DMS79 treated with DMSO at 0.1 percent for 48 hours (cell line): ENCODE data around the gene TBL1XR1.

Experiments
- DNase-seq: peaks from one replicate; lab custom pipeline; 2025; lab: John Stamatoyannopoulos, UW

Gene TBL1XR1

DNA sequence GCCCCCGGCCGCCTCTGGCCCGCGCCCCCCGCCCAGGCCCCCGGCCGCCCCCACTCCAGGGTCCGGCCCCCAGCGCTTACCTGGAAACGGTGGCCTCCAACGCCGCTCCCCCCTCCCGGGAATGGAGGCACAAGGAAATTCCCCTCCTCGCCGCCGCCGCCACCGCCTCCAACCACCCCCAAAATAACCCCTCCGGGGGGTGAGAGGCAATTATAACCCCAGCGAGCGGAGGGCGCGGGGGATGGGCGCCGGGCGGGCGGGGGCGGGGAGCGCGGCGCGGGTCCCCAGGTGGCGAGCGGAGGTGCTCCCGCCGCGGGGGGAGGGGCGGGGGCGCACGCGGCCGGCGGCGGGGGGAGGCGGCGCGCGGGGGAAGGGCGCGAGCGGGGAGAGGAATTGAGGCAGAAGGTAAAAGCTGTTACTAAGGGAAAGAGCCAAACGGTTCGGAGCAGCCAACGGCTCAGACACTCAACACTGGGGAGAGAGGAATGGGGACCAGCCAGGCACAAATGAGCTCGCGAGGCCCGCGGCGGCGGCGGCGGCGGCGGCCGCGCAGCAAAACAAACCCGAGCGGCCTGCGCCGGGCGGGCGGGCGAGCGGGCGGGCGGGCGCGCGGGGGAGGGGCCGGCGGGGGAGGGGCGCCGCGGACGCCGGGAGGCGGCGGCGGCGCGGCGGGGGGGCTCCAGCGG lies at the start of gene TBL1XR1:
Gene TBL1XR1 (minus strand): TSS at position 442 of the 686 bp plus-strand sequence. CDS start 132,505 bp downstream, outside the sequence.
- peak; percentile 88 for DNase-seq

DNA sequence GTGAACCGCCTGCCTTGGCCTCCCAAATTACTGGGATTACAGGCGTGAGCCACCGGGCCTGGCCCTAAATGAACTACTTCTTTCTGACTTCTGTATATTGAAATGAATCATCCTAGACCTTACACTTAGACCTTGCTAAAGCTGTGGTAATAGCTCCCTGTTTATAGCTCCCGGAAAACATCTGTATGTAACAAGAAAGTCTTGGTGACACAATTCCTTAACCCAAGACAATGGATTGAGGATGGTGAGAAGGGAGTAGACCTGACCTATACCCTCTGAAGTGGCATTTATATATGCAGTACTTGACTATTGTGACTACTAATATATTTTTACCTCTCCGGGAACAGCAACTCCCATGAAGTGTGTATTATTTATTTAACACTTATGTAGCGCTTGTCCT lies 48.0 kb upstream of the TBL1XR1 start:
- DNase-seq: no peak

DNA sequence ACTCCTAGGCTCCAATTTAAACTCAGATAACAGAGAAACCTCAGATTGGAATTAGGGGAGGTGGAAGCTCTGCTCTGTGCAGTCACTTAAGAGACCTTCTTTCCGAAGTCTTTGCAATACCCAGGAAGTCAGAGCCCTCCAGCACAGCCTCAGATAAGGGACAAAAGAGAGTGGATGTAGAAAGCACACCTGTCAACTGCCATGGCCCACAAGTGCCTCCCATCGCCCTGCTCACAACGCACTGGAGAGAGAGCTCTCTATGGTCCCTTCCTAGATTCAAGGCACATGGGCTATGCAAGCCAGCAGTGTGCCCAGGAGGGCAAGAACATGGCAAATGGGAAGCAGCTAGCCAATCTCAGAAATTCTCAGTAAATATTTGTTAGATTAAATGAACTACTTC lies 47.3 kb upstream of the TBL1XR1 start:
- no peak for DNase-seq

DNA sequence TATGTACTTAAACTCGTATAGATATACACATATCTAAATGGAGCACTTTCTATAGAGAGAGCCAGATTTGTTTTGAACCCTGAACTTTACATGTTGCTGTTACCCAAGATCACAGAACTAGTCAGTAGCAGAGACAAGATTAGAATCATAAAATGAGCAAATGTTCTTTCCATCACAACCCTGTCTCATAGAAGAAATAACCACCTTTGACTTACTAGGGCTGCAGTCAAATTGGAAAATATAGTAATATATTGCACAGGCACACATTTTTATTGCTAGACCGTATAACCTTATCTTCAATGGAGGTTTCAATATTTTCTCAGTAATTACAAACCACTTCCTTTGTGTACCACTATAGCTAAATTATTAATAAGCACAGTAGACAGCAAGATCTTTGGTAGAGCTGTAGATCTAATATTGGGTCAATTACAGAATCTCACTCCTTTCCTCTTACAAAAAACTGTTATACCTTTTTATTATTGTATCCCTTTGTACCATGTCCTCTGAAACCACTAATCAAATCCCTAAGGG lies 41.5 kb upstream of the TBL1XR1 start:
- DNase-seq: no peak

DNA sequence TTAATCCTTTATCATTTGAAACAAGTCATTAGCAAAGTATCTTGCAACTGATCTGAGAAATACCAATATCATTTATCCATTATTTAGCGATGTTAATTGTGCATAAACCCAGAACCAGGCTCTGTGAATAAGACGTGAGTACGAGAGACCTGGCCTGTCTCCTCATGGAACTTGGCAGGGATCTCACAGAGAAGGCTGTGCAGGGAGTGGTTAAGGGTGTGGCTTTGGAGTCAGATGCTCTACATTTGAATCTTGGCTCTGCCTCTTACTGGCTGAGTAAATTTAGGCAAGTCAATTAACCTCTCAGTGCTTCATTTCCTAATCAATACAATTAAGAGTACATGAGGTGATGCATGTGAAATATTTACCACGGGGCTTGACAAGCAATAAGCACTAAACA lies 39.9 kb upstream of the TBL1XR1 start:
- no peak for DNase-seq

DNA sequence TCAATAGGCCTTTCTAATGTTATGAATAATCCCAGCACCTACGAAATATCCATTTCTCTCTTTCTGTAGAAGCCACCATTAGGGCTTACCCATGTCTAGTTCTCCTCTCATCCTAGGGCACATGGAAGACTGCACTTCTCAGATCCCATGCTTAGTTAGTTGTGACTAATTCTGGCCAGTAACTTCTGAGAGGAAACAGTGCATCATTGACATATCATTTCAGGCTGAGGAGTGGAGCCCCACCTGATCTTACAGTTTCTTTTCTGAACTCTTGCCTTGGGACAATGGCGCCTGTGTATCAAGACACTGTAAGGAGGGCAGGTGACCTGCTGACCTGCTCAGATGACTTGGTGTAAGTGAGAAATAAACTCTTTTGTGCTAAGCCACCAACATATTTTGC lies 39.4 kb upstream of the TBL1XR1 start:
- no peak for DNase-seq

DNA sequence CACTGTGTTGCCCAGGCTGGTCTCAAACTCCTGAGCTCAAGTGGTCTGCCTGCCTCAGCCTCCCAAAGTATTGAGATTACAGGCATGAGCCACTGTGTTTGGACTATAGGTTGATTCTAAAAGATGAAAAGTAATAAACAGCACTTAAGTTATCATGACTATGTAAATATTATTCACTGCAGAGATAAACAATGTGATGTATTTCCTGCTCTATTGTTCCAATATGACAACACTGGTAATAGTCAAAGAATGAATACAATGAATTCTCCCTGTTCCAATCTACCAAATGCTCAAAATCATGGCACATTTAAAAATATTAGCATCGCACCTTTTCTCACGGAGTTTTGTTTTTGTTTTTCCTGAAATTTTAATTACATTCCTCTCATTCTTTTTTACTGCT lies 36.8 kb upstream of the TBL1XR1 start:
- DNase-seq: no peak

DNA sequence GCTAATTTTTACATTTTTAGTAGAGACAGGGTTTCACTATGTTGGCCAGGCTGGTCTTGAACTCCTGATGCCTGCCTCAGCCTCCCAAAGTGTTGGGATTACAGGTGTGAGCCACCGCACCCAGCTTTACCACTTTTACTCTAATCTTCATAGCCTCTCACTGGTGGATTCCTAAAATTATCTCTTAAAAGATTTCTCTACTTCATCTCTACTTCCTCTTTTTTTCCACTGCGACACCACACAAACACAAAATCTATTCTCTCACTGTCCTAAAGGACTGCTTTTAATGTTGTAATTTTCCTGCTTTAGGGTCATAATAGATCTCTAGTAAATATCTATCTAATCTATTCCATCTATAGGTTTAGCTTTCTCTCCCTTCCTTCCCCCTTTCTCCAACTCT lies 34.0 kb upstream of the TBL1XR1 start:
- no peak for DNase-seq

DNA sequence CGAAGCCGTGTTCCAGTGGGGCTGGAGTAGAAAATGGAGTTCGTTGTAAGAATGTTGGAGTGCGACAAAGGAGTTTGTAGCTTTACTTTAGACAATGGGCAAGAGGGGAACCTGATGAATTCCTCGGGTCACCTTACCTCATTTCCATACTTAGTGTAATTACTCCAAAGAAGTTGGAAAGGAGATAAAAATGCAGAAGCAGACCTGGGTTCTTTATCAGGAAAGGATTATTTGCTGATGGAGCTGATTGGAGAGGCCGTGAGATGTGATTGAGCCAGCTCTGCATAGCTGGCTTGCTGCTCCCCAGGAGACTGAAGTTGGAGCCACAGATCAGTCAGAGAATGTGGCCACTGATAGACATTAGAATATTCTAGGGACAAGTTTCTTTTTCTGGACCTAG lies 33.4 kb upstream of the TBL1XR1 start:
- no peak for DNase-seq

DNA sequence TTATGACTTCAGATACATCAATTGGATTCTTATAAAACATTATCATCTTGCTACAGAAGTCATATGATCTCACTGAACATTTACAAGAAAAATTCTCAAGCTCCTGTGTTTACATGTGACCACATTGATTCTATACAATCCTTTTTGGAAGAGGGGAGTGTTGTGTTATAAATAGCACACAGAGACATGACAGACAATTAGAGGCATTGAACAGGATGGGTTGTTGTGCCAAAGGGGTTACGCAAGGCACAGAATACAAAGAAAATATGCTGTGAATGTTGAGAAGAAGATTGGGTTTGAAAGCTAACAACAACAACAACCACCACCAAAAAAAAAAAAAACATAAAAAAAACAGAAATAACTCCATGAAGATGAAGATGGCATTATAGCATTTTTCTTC lies 32.5 kb upstream of the TBL1XR1 start:
- DNase-seq: no peak

DNA sequence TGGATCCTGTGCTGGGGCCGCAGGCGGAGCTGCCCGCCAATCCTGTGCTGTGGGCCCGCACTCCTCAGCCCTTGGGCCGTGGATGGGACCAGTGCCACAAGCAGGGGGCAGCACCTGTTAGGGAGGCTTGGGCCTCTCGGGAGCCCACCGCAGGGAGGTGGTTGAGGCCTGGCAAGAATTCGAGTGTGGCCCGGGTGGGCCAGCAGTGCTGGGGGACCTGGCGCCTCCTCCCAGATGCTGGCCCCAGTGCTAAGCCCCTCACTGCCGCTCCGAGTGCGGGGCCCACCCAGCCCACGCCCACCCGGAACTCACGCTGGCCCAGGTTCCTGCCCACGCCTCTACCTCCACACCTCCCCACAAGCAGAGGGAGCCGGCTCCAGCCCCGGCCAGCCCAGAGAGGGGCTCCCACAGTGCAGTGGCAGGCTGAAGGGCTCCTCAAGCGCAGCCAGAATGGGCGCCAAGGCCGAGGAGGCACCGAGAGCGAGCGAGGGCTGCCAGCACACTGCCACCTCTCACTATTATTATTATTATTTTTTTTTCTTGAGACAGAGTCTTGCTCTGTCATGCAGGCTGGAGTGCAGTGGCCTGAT lies 31.4 kb upstream of the TBL1XR1 start:
- no peak for DNase-seq

DNA sequence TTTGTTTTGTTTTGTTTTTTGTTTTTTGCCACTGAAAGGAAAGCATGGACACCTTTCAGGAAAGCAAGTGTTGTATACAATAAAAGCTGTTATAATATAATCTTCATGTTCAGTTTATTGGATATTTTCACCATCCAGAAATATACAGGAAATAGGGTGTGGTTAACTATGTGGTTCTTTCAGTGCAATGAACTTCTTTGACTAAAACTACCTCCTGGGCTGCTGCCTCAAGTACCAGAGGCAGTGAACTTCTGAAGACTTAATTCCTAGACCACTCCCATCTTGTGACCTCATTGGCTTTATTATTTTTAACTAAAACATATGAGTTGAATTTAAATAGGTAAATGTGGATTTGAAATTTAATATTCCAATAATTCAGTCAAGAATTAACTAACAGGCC lies 27.1 kb upstream of the TBL1XR1 start:
- no peak for DNase-seq

DNA sequence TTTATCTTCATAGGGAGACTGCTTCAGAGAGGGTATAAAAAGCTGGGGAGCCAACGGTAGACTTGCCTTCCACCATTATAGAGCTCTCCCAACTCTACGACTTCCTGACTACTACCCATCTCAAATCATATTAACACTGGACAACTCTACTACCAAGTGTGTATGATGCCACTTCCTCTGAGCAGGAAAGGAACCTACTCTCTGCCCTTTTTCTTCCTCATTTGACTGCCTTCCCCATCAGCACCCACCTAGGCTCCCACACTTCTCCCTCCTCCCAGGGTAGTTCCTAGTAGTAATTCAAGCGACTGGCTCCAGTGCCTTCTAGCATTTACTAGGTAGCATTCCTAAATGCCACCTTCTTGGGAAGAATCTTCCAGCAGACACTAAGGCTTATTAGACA lies 24.5 kb upstream of the TBL1XR1 start:
- no peak for DNase-seq

DNA sequence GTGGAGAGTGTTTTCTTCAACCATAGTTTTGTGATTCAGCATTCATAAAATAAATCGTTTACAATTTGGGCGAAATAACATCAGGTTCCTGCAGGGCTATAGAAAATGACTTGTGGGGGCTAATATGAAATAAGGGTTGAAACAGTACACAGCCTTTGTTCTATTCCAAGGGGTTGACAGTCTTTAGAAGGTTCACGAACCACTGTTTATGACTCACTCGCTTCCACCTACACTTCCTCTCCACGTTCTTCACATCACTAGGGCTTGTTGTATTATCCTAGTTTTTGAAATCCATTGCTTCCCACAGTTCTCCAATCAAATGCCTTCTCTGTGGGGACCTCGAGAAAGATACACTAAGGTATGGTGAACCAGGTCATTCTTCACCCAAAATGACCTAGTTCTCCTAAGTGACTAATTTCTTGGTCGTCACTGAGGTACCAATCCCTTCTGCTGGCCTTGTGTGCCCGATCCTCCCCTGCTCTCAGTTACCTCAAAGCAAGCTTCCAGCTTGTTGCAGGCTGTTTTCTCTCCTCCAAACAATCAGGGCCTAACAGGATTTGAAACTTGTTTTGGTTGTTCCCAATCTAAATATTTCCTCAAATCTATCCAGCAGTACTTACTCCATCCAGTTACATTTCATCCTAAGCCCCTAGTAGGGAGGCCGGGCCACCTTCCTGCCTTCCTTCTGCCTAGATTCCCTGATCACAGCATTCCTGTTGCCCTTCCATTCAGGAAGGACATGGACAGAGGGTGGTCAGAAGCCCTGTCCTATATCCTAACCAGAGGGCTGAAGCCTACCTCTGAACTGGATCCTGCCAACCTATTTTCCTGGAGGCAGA lies 23.1 kb upstream of the TBL1XR1 start:
- no peak for DNase-seq

DNA sequence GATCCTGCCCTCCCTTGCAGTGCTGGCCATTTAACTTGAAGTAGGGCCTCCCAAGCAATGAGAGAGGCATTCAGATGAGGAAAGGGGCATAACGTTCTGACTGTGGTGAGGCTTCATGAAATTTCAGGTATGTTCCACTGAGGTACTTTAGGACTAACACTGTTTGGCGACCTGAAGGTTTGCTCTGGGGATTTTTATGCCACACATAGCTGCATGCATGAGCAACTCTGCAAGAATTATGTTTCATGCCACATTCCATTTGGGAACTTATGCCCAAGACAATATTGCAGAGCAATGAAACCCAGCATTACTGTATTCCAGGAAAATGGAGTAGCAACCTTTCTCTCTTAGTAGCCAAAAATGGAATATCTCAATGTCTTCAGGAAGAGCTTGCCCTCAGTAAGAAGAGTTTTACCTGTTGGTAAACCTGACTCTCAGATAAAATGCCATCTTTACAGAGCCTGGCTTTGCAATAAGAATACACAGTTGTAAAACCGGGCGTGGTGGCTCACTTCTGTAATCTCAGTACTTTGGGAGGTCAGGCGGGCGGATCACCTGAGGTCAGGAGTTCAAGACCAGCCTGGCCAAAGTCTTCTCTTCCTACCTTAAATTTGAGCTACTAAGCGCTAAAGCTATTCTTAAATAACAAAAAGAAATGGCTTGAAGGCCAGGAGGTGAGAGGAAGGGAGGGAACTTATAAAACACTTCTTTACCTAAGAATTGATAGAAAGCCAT lies 16.7 kb upstream of the TBL1XR1 start:
- no peak for DNase-seq

DNA sequence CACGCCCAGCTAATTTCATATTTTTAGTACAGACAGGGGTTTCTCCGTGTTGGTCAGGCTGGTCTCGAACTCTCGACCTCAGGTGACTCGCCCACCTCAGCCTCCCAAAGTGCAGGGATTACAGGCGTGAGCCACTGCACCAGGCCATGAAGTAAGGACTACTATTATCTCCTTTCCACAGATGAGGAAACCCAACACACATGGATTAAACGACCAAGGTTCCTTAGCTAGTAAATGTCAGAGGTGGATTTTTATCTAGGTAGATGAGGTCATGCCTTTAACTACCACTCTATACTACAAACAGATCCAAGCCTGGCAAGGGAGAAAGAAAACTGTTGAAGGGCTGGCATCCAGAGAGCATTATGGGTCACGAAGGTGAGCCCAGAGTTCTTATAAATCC lies 15.5 kb upstream of the TBL1XR1 start:
- no peak for DNase-seq

DNA sequence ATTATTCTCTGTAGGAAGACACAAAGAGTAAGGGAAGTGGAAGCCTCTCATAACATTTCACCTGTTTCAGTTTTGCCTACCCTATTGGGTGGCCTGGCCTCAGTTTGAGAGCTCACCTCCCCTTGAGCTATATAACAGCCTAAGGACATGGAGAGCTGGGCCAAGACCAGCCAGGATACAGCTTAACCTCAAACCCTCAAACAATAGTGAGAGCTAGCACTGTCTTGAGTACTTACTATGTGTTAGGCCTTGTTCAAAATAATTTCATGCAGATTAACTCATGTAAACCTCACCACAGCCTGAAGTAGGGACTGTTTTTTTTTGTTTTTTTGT lies 15.0 kb upstream of the TBL1XR1 start:
- no peak for DNase-seq

DNA sequence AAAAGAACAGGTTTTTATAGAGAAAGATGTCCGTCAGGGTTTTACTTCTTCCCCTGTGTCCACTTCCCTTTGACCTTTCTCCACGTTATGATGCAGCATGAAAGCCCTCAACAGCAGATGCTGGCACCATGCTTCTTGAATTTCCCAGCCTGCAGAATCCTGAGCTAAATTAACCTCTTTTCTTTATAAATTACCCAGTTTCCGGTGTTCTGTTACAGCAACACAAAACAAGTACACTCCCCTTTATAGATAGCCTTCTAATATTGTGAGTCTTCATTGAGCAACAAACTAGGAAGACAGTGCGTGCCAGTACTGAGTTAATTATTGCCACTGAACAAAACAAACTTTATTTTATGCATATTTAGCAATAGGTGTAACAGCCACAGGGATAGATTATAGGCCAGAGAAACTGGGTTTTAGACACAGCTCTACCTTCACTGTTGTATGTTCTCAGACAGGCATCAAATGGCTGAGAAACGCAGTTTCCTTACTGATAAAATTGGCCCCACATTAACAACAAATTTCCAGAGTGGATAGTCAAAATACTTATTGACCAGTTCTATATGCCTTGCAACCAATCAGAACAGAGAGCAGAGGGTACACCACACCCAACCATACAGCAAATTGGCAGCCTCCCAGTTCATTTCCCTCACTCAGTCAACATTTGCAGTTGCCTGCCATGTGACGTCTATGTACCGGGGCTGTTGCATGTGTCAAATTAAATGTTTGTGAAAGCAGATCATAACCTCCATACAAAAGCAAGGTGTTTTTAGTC lies 14.4 kb upstream of the TBL1XR1 start:
- DNase-seq: no peak

DNA sequence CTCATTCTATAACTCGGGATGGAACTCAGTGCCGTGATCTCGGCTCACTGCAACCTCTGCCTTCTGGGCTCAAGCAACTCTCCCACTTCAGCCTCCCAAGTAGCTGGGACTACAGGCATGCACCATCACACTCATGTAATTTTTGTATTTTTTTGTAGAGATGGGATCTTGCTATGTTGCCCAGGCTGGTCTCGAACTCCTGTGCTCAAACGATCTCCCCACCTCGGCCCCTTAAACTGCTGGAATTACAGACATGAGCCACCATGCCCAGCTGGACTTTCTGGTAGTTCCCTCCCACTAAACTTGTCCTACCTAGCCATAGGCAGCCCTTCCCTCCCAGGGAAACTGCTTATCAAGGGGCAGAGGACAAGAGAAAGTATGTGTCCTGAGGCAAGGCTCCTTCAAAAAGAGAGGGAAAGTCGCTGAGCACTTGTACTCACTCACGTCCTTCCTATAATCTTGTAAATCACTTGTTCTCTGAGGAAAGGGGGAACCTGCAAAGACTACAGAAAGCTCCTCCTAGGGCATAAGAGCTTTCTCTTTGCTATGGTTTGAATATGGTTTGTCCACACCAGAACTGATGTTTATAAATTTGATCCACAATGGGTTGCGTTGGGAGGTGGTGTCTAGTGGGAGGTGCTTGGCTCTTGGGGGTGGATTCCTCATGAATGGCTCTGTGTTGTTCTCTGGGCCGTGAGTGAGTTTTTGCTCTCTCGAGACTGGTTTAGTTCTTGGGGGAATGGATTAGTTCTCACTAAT lies 13.6 kb upstream of the TBL1XR1 start:
- no peak for DNase-seq

DNA sequence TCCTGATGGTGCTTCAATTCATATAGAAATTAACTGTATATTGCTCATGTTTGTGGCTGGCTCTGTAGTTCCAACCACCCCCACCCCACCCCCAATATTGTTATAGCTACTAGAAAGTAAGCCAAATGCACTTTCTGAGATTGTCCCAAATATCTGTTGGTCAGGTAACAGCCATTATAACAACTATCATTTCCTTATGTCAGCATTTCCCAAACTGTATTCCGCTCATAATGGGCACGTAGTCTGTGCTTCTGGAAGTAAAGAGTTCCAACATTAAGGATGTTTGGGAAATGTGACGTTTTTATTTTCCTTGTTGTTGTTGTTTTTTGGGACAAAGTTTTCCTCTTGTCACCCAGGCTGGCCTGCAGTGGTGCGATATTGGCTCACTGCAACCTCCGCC lies 12.2 kb upstream of the TBL1XR1 start:
- no peak for DNase-seq

DNA sequence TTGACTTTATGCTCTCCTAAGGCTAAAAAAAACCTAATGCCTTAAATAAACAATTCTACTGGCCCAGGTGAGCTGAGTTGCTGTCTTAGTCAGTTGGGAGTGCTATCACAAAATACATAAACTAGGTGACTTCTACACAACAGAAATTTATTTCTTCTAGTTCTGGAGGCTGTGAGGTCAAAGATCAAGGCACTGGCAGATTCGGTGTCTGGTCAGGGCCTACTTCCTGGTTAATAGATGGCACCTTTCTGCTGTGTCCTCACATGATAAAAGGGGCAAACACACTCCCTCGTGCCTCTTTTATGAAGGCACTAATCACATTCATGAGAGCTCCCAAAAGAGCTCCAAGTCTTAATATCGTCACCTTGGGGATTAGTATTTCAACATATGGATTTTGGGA lies 11.5 kb upstream of the TBL1XR1 start:
- no peak for DNase-seq
